Measurements from ENCODE around the gene P2RX7.

Gene P2RX7

DNA sequence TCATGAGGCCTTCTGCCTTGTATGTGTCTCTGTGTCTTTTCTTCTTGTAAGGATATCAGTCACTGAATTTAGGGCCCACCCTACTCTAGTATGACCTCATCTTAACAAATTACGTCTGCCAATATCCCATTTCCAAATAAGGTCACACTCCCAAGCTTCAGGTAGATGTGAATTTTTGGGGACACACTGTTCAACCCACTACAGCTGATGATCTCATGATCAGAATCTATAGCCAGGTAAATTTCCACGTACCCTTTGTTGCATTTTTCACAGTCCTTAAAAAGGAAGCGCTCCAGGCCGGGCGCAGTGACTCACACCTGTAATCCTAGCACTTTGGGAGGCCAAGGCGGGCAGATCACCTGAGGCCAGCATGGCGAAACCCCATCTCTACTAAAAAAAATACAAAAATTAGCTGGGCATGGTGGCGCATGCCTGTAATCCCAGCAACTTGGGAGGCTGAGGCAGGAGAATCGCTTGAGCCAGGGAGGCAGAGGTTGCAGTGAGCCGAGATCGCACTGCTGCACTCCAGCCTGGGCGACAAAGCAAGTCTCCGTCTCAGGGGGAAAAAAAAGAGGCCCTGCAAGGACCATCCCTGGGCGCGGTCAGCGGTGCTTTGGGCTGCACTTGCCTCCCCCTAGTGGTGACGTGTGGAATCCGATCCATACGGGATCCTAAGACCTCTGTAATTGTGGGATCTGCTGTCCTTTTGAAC, 97.3 kb downstream of the P2RX7 start:
- peak; percentile 57 to 59 for DNase-seq (ENCODE audit: low read depth in 2 of 2)

DNA sequence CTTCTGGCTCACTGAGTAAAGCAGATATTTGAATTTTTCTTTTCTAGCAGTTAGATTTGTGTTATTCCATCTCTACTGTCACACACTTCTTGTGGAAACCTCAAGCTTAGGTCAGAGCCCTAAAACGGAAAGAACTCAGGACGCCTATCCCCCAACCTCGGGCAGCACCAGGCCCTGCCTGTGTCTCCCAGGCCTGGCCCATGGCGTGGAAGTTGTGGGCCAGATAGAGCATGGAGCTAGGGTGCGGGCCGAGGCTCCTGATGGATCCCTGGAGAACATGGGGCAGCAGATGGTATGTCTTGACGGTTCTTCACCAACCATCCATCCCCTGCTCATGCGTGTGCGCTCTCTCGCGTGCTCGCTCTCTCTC, 97.8 kb downstream of the P2RX7 start:
- DNase-seq (ENCODE audit: low read depth in 2 of 2), result no peak

DNA sequence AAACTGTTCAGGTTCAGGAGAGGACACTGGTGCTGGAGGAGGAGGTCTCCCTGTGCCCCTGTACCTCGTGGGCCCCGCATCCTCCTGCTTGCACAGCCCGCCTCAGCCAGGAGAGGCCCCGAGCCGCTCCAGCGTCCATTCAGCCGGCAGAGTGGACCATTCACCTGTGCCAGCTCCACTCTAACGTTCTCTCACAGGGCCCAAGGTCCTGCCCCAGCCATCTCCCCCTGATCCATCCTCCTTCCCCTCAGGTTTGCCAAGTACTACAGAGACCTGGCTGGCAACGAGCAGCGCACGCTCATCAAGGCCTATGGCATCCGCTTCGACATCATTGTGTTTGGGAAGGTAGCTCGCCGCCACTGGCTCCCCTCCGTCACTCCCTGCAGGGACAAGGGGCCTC, 99.5 kb downstream of the P2RX7 start:
- no peak for DNase-seq (ENCODE audit: low read depth in 2 of 2)

DNA sequence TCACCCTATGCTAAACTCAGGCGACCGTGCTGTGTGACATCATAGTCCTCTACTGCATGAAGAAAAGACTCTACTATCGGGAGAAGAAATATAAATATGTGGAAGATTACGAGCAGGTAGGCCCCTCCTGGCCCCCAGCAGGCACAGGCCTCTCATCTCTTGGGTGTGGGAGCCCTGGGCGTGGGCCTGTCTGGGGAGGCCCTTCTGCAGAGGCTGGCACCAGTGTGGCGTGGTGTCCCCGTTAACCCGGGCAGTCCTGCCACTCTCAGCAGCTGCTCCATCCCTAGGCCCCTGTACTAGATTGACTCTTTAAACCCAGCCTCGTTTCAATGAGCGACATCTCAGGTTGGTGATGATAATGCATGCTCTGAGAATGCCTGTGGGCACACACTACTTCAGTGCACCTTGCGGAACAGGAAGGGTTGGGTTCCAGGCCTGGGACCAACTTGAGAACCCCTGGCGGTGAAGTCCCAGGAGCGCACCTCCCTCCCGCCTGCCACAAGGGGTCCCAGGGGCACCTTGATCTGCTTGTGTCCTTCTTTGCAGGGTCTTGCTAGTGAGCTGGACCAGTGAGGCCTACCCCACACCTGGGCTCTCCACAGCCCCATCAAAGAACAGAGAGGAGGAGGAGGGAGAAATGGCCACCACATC, 100.4 kb downstream of the P2RX7 start:
- no peak for DNase-seq (ENCODE audit: low read depth in 2 of 2)

DNA sequence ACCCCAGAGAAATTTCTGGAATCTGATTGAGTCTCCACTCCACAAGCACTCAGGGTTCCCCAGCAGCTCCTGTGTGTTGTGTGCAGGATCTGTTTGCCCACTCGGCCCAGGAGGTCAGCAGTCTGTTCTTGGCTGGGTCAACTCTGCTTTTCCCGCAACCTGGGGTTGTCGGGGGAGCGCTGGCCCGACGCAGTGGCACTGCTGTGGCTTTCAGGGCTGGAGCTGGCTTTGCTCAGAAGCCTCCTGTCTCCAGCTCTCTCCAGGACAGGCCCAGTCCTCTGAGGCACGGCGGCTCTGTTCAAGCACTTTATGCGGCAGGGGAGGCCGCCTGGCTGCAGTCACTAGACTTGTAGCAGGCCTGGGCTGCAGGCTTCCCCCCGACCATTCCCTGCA, 100.9 kb downstream of the P2RX7 start:
- no peak for DNase-seq (ENCODE audit: low read depth in 2 of 2)

DNA sequence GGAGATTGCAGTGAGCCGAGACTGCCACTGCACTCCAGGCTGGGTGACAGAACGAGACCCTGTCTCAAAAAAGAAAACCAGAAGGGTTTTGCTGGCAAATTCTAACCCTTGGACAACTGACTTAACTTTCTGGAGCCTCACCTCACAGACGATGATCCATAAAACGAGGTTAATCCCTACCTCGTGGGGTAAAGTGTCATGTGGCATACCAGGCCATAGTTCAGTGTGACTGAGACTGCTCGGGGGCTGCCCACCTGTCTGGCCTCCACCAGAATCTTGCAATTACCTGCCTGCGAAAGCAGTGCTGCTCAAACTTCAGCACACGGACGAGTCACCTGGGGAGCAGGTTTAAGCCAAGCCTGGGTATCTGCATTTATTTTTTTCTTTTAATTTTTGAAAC, 104.1 kb downstream of the P2RX7 start:
- no peak for DNase-seq (ENCODE audit: low read depth in 2 of 2)

DNA sequence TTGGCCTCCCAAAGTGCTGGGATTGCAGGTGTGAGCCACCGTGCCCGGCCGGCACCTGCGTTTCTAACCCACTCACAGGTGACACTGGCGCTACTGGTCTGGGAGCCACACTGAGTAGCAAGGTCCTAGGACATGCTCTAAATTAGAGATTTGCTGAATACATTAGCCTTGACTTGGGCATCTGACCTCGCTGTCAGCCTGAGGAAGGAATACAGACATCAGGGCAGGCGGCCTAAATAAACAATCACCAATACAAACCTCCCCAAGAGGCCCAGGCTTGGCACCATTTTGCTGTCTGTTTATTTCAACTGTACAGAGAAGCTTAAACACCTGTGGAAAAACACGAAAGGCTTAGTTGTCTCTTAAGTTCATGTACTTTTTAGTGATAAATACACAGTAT, 104.7 kb downstream of the P2RX7 start:
- no peak for DNase-seq (ENCODE audit: low read depth in 2 of 2)

Data from stimulated activated CD4-positive, alpha-beta T cell treated with anti-CD3 and anti-CD28 coated beads, Interleukin-4, amount 100 ng/mL, for 48 hours (primary cell).